A204.1 (cell line): ENCODE data around the gene SLC19A3.
"Not testable (repeated sequence)": the region's sequence is repeated elsewhere in the genome, so short reads cannot be mapped to it uniquely, and the experiment has no call there.

Experiments used
- FAIRE-seq: peaks from 2 replicates; lab custom pipeline; 2012; peaks lifted over from hg19 to GRCh38; lab: Jason Lieb, UNC

SLC19A3 gene

GRCh38 chr2:227703280-227703732 is 14.5 kb downstream of the SLC19A3 start:
- no peak for FAIRE-seq

- no peak for FAIRE-seq
Observed at GRCh38 chr2:227701556-227701955, 16.3 kb downstream of the SLC19A3 start.

- no peak for FAIRE-seq
Observed at GRCh38 chr2:227696990-227697679, 20.7 kb downstream of the SLC19A3 start.

- no peak for FAIRE-seq
Observed at GRCh38 chr2:227687189-227687588, 30.6 kb downstream of the SLC19A3 start.

- FAIRE-seq = no peak
Observed at GRCh38 chr2:227684258-227684657, 33.6 kb downstream of the SLC19A3 start.

GRCh38 chr2:227677928-227678327 is 39.9 kb downstream of the SLC19A3 start:
- FAIRE-seq = no peak

- no peak for FAIRE-seq
Observed at GRCh38 chr2:227674485-227674884, 43.3 kb downstream of the SLC19A3 start.

GRCh38 chr2:227673620-227674019 is 44.2 kb downstream of the SLC19A3 start:
- FAIRE-seq = not testable (repeated sequence)

GRCh38 chr2:227671170-227671905 is 46.5 kb downstream of the SLC19A3 start:
- no peak for FAIRE-seq

GRCh38 chr2:227666631-227667170 is 51.1 kb downstream of the SLC19A3 start, which contains the start of gene SCYGR5:
TSS of gene SCYGR5 (plus strand) at chr2:227666804. CDS start at chr2:227666804, 0 bp downstream.
- not testable (repeated sequence) for FAIRE-seq

GRCh38 chr2:227665189-227665940 is 52.5 kb downstream of the SLC19A3 start:
- no peak for FAIRE-seq

- FAIRE-seq = no peak
Observed at GRCh38 chr2:227661827-227662226, 56.0 kb downstream of the SLC19A3 start.

GRCh38 chr2:227661025-227661649 is 56.7 kb downstream of the SLC19A3 start:
- FAIRE-seq = no peak

- no peak for FAIRE-seq
Observed at GRCh38 chr2:227657199-227657845, 60.5 kb downstream of the SLC19A3 start.

GRCh38 chr2:227655454-227655853 is 62.4 kb downstream of the SLC19A3 start:
- FAIRE-seq = no peak

GRCh38 chr2:227654426-227654825 is 63.4 kb downstream of the SLC19A3 start:
- FAIRE-seq = no peak

GRCh38 chr2:227653419-227653818 is 64.4 kb downstream of the SLC19A3 start:
- no peak for FAIRE-seq

GRCh38 chr2:227643990-227644551 is 73.8 kb downstream of the SLC19A3 start:
- FAIRE-seq = no peak

GRCh38 chr2:227642656-227643055 is 75.2 kb downstream of the SLC19A3 start:
- FAIRE-seq = no peak

GRCh38 chr2:227634201-227634600 is 83.6 kb downstream of the SLC19A3 start:
- FAIRE-seq = no peak
